Gastrocnemius medialis (tissue), 4 donors: ENCODE results near the gene SLX4IP.

Experiments used
- POLR2A ChIP-seq, 2 donors: fragments of 450-650 bp; IDR thresholded peaks; one replicate each; pipeline ENCODE4 v1.6.1; 2017; ENCODE audit warnings: antibody characterized with exemption in 2 of 2, mild to moderate bottlenecking in 2 of 2, moderate library complexity in 2 of 2
- TF ChIP-seq, protein P1 (sequence below), 5 experiments: fragments of 450-650 bp in 3 of 5; fragments of 200-600 bp in 2 of 5; sonication (generic) in 2 of 5; IDR thresholded peaks in 4 of 5; conservative IDR thresholded peaks in 1 of 5; 1 replicate in 4 of 5; 2 replicates in 1 of 5; pipeline ENCODE4 v1.5.1; 2016 to 2019; ENCODE audit warnings: antibody characterized with exemption in 5 of 5, mild to moderate bottlenecking in 3 of 5, moderate library complexity in 3 of 5

DNA sequence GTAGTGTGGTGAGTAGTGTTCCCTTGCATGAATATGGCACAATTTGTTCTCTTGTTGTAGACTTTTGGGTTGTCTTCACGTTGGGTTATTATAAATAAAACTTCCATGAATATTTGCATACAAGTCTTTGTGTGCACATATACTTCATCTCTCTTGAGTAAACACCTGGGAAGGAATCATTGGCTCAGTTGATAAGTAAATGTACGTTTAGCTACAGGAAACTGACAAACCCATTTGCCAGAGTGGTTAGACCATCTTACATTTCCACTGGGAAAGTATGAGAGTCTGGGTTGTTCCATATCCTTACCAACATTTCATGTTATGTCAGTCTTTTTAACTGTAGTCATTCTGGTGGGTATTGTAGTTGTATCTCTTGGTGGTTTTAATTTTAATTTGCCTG lies 119.2 kb downstream of the SLX4IP start:
- TF ChIP-seq, protein P1, sequence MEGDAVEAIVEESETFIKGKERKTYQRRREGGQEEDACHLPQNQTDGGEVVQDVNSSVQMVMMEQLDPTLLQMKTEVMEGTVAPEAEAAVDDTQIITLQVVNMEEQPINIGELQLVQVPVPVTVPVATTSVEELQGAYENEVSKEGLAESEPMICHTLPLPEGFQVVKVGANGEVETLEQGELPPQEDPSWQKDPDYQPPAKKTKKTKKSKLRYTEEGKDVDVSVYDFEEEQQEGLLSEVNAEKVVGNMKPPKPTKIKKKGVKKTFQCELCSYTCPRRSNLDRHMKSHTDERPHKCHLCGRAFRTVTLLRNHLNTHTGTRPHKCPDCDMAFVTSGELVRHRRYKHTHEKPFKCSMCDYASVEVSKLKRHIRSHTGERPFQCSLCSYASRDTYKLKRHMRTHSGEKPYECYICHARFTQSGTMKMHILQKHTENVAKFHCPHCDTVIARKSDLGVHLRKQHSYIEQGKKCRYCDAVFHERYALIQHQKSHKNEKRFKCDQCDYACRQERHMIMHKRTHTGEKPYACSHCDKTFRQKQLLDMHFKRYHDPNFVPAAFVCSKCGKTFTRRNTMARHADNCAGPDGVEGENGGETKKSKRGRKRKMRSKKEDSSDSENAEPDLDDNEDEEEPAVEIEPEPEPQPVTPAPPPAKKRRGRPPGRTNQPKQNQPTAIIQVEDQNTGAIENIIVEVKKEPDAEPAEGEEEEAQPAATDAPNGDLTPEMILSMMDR (IDR thresholded peaks at IDR 0.05 in 4 of 5, conservative IDR thresholded peaks at IDR 0.05 in 1 of 5), result no peak
- TF ChIP-seq POLR2A (IDR thresholded peaks at IDR 0.05), result no peak
